Measurements from ENCODE around the gene TESK2. TPM values are rescaled to one million over a fixed set of nuclear protein-coding genes. Genes with fewer than 3 reads are reported as not detected.
A peak's percentile ranks its signal among the peaks of the same experiment; 100 is the strongest.

TESK2 gene
- total and polyA plus RNA-seq, 2 of the 8 experiments (the other 6 are each of a cell fraction or from before 2014, with no cell fraction given) = 10.8 to 12.6 TPM

DNA sequence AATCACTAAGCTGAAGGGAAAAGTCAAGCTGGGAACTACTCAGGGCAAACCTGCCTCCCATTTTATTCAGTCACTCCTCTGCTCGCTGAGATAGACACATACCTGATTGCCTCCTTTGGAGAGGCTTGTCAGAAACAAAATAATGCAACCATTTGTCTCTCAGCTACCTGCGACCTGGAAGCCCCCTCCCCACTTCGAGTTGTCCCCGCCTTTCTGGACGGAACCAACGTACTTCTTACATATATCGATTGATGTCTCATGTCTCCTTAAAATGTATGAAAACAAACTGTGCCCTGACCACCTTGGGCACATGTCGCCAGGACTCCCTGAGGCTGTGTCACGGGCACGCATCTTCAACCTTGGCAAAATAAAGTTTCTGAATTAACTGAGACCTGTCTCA, 185.7 kb downstream of the TESK2 start:
- Histone ChIP-seq H3K23ac (ENCODE audit: insufficient read length) (no peak overlapping the region), H2BK120ac (replicated peaks; ENCODE audit: low read depth, low read length) (no peak overlapping the region), H3K4me1 (replicated peaks in 1 of 4; ENCODE audit: control insufficient read depth in 3 of 4, insufficient read depth in 4 of 4, low read length in 3 of 4) (peaks cover 13 to 24% (median 15%) of the 10 kb centered on the region in 4 experiments), H3K27ac (ENCODE audit: low read depth, low read length) (no peak overlapping the region), H3K23me2 (ENCODE audit: low read depth, low read length) (peaks cover 2% of the 10 kb centered on the region), H3K4ac (replicated peaks; ENCODE audit: insufficient read length, low read depth, low read length) (no peak overlapping the region), H3K18ac (ENCODE audit: extremely low read depth, low read length) (0 out of 2 replicates have a peak overlapping the region, but pooled peaks have one; percentile 13), H2AK5ac (ENCODE audit: low read depth, low read length) (no peak overlapping the region), H3K4me2 (ENCODE audit: insufficient read depth in 1 of 2, low read depth in 2 of 2, low read length in 2 of 2) (peak overlapping the region; percentile 64 to 88; a peak in 3 of 4 replicates), H3K4me3 (ENCODE audit: extremely low read depth in 1 of 4, insufficient read depth in 2 of 4, low read depth in 3 of 4, low read length in 4 of 4) (peak overlapping the region in 1 of 4 experiments; percentile 28; a peak in 1 of 8 replicates), H2AFZ (ENCODE audit: low read length) (no peak overlapping the region), H4K5ac (ENCODE audit: insufficient read length, low read depth, low read length) (no peak overlapping the region), H3K9ac (replicated peaks in 1 of 4; ENCODE audit: extremely low read depth in 1 of 4, low read depth in 3 of 4, low read length in 3 of 4) (no peak overlapping the region), H3K36me3 (ENCODE audit: control insufficient read depth in 2 of 4, insufficient read depth in 4 of 4, low read length in 3 of 4) (no peaks in the 10 kb centered on the region), H2BK5ac (ENCODE audit: low read depth, low read length) (no peak overlapping the region), H3K56ac (replicated peaks; ENCODE audit: insufficient read length, low read depth, low read length) (no peak overlapping the region), H4K91ac (replicated peaks; ENCODE audit: insufficient read length, low read length) (no peak overlapping the region), H2BK20ac (ENCODE audit: low read length) (0 out of 2 replicates have a peak overlapping the region, but pooled peaks have one; percentile 61), H3K79me1 (ENCODE audit: low read depth, low read length) (no peaks in the 10 kb centered on the region), H3K79me2 (ENCODE audit: control insufficient read depth in 1 of 2, insufficient read depth in 2 of 2, low read length in 2 of 2) (no peaks in the 10 kb centered on the region; a peak in 1 of 4 replicates), H2BK15ac (ENCODE audit: low read length) (no peak overlapping the region), H3K9me3 (ENCODE audit: insufficient read depth in 2 of 2, low read depth in 1 of 2, low read length in 1 of 2) (no peaks in the 10 kb centered on the region), H4K8ac (ENCODE audit: extremely low read depth, insufficient read depth, low read length) (no peak overlapping the region), H3K27me3 (replicated peaks in 1 of 4; ENCODE audit: control insufficient read depth in 3 of 4, extremely low read depth in 1 of 4, insufficient read depth in 3 of 4, low read length in 3 of 4) (no peaks in the 10 kb centered on the region), H3K14ac (ENCODE audit: insufficient read length) (no peak overlapping the region), H2BK12ac (ENCODE audit: low read depth, low read length) (peak overlapping the region; percentile 97; the same call in 1 of the 2 replicates), H4K20me1 (replicated peaks in 1 of 2; ENCODE audit: control insufficient read depth in 1 of 2, insufficient read depth in 2 of 2, low read length in 2 of 2) (no peaks in the 10 kb centered on the region)
- FAIRE-seq (no peak), DNase-seq (ENCODE audit: low read depth in 1 of 2, low spot score in 2 of 2) (peak in 1 of 2 experiments; percentile 37)
- CTCF ChIA-PET (ENCODE audit: partially characterized antibody) = interaction anchor here (0.6 to 19.1 kb wide), 11 partner anchors 8 to 290 kb away, joined by 3 to 424 read pairs (median 3); partner anchors contain the start of genes HECTD3, HPDL and UROD
- TF ChIP-seq CBX8 (IDR thresholded peaks at IDR 0.05; ENCODE audit: borderline replicate concordance, low read depth, low read length) (no peak), HDAC6 (IDR thresholded peaks at IDR 0.05; ENCODE audit: low read depth, low read length) (no peak), POLR2AphosphoS5 (IDR thresholded peaks at IDR 0.05; ENCODE audit: low read depth, low read length) (no peak), JUN (IDR thresholded peaks at IDR 0.05; ENCODE audit: low read depth, low read length) (no peak)
- TF ChIP-seq, protein P1, sequence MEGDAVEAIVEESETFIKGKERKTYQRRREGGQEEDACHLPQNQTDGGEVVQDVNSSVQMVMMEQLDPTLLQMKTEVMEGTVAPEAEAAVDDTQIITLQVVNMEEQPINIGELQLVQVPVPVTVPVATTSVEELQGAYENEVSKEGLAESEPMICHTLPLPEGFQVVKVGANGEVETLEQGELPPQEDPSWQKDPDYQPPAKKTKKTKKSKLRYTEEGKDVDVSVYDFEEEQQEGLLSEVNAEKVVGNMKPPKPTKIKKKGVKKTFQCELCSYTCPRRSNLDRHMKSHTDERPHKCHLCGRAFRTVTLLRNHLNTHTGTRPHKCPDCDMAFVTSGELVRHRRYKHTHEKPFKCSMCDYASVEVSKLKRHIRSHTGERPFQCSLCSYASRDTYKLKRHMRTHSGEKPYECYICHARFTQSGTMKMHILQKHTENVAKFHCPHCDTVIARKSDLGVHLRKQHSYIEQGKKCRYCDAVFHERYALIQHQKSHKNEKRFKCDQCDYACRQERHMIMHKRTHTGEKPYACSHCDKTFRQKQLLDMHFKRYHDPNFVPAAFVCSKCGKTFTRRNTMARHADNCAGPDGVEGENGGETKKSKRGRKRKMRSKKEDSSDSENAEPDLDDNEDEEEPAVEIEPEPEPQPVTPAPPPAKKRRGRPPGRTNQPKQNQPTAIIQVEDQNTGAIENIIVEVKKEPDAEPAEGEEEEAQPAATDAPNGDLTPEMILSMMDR (IDR thresholded peaks at IDR 0.05; ENCODE audit: control extremely low read depth in 1 of 3, insufficient read depth in 1 of 3, low read depth in 1 of 3, low read length in 3 of 3) = no peak
- TF ChIP-seq, protein P2, sequence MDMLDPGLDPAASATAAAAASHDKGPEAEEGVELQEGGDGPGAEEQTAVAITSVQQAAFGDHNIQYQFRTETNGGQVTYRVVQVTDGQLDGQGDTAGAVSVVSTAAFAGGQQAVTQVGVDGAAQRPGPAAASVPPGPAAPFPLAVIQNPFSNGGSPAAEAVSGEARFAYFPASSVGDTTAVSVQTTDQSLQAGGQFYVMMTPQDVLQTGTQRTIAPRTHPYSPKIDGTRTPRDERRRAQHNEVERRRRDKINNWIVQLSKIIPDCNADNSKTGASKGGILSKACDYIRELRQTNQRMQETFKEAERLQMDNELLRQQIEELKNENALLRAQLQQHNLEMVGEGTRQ (IDR thresholded peaks at IDR 0.05; ENCODE audit: low read length) = no peak
- 74% methylated on average over 10 of the region's 10 CpGs; no CpG with 5 or more reads in 1 of the 2 experiments for WGBS, 2 experiments (ENCODE audit: extremely low coverage in 1 of 2, insufficient coverage in 1 of 2, insufficient read length in 1 of 2, insufficient replicate concordance in 2 of 2, low coverage in 1 of 2, low lambda C conversion rate in 2 of 2, missing lambda C conversion rate in 1 of 2)
- POLR2A ChIA-PET (ENCODE audit: partially characterized antibody) = interaction anchor here (0.9 to 9.9 kb wide), 10 partner anchors 10 to 530 kb away, joined by 3 to 194 read pairs (median 8); partner anchors contain the start of genes HECTD3, HPDL, MUTYH and PRDX1
